GM18502 (cell line): ENCODE results near the gene DGKQ.
"Not testable (repeated sequence)": the region's sequence is repeated elsewhere in the genome, so short reads cannot be mapped to it uniquely, and the experiment has no call there.

Experiments used
- ATAC-seq: cut with Tn5 transposase; IDR thresholded peaks from one replicate; pipeline ENCODE4 v1.9.1; 2021; ENCODE audit warnings: mild to moderate bottlenecking; ENCODE audit not compliant: unreplicated experiment, poor library complexity

The DGKQ gene

GRCh38 chr4:1010395-1011021 lies 37.1 kb upstream of the DGKQ start:
- ATAC-seq: no peak

- no peak for ATAC-seq
These were observed 36.4 kb upstream of the DGKQ start for GRCh38 chr4:1009542-1010394.

- no peak for ATAC-seq
These were observed 35.6 kb upstream of the DGKQ start for GRCh38 chr4:1008840-1009541.

GRCh38 chr4:1006856-1007255 lies 33.5 kb upstream of the DGKQ start:
- ATAC-seq: no peak

GRCh38 chr4:1004557-1005485 lies 31.5 kb upstream of the DGKQ start:
- no peak for ATAC-seq

- no peak for ATAC-seq
These were observed 30.7 kb upstream of the DGKQ start for GRCh38 chr4:1004071-1004418.

- no peak for ATAC-seq
These were observed 30.1 kb upstream of the DGKQ start for GRCh38 chr4:1003271-1004070.

GRCh38 chr4:1002631-1003251 lies 29.4 kb upstream of the DGKQ start:
- ATAC-seq: no peak

GRCh38 chr4:1002131-1002630 lies 28.8 kb upstream of the DGKQ start:
- ATAC-seq: no peak

GRCh38 chr4:1001561-1002130 lies 28.3 kb upstream of the DGKQ start:
- ATAC-seq: no peak

- no peak for ATAC-seq
These were observed 27.4 kb upstream of the DGKQ start for GRCh38 chr4:1000686-1001260.

GRCh38 chr4:999882-1000425 lies 26.6 kb upstream of the DGKQ start:
- ATAC-seq: no peak

GRCh38 chr4:999240-999863 lies 26.0 kb upstream of the DGKQ start:
- not testable (repeated sequence) for ATAC-seq

- ATAC-seq: no peak
These were observed 24.8 kb upstream of the DGKQ start for GRCh38 chr4:998096-998691.

GRCh38 chr4:997375-998071 lies 24.2 kb upstream of the DGKQ start:
- ATAC-seq: no peak

GRCh38 chr4:996997-997374 lies 23.6 kb upstream of the DGKQ start:
- ATAC-seq: no peak
